Fibroblast of lung (primary cell): ENCODE measurements around the gene PLA2G2A.

Source experiments
- CTCF ChIP-seq, 2 donors: IDR thresholded peaks in 1 of 2; conservative IDR thresholded peaks in 1 of 2; 1 replicate in 1 of 2; 2 replicates in 1 of 2; pipeline ENCODE4 v1.5.1; 2011 to 2012; ENCODE audit warnings: low read length in 2 of 2, control low read depth in 1 of 2, inconsistent platforms in 1 of 2, low read depth in 1 of 2, mild to moderate bottlenecking in 1 of 2
- EZH2 ChIP-seq: IDR thresholded peaks from 2 replicates; pipeline ENCODE4 v1.5.1; 2012; ENCODE audit warnings: low read length, control low read depth, mild to moderate bottlenecking; ENCODE audit errors: missing control alignments

- no peak for TF ChIP-seq CTCF (conservative IDR thresholded peaks at IDR 0.05 in 1 of 2, IDR thresholded peaks at IDR 0.05 in 1 of 2; ENCODE audit: low read depth in 1 of 2, low read length in 2 of 2)
- TF ChIP-seq EZH2: no peak
Observed at GRCh38 chr1:20014153-20014552, 34.7 kb upstream of the PLA2G2A start.
